GM12878 (cell line): ENCODE data around the gene PPP2R2B. TPM values are rescaled to one million over a fixed set of nuclear protein-coding genes. Genes with fewer than 3 reads are reported as not detected.

Source experiments
- ATAC-seq: fragments of 200-7000 bp; cut with Tn5 transposase; 3 replicates; pipeline ENCODE4 v1.9.1; 2020; ENCODE audit warnings: mild to moderate bottlenecking, moderate library complexity
- BruUV-seq: library from RNA; stranded (reverse); fragments of 400-500 nt; replicated peaks from 2 replicates; lab custom pipeline; 2021; lab: Mats Ljungman, UMichigan
- CTCF ChIA-PET: fragments of 300-600 bp; sonication (Branson Sonifier 250); formaldehyde crosslinking; extraction: SDS; loops from one replicate; lab custom pipeline; 2021; ENCODE audit warnings: inconsistent platforms; lab: Yijun Ruan, JAX
- POLR2A ChIA-PET: fragments of 350-600 bp; formaldehyde crosslinking; extraction: SDS; loops from one replicate; lab custom pipeline; 2021; ENCODE audit warnings: inconsistent platforms; lab: Charles Lee
- RAD21 ChIA-PET: fragments of 300-600 bp; sonication (Branson Sonifier 250); formaldehyde crosslinking; loops from one replicate; lab custom pipeline; 2023; ENCODE audit warnings: antibody characterized with exemption; ENCODE audit not compliant: unreplicated experiment; lab: Charles Lee
- SMC1A ChIA-PET: fragments of 300-600 bp; sonication (Branson Sonifier 250); formaldehyde crosslinking; loops from one replicate; lab custom pipeline; 2023; ENCODE audit not compliant: unreplicated experiment, uncharacterized antibody; lab: Charles Lee
- DNase-seq: peaks from one replicate; pipeline ENCODE4 v3.0.0-alpha.2; 2011; ENCODE audit warnings: low read depth, low spot score
- FAIRE-seq: peaks from 3 replicates; lab custom pipeline; 2011; peaks lifted over from hg19 to GRCh38; lab: Jason Lieb, UNC
- H2AFZ ChIP-seq: 2 replicates; pipeline ENCODE4 v1.6.0; 2011; ENCODE audit warnings: low read depth, low read length, control low read depth; ENCODE audit not compliant: control insufficient read depth
- H3K27ac ChIP-seq: 2 replicates; pipeline ENCODE4 v1.5.1; 2011; ENCODE audit warnings: control low read depth; ENCODE audit not compliant: control insufficient read depth, insufficient read depth
- H3K27me3 ChIP-seq, 2 experiments: replicated peaks in 1 of 2; 2 replicates each; pipeline versions ENCODE4 v1.6.0 to v1.6.1; 2011; ENCODE audit warnings: low read length in 1 of 2; ENCODE audit not compliant: control insufficient read depth in 2 of 2, insufficient read depth in 2 of 2
- H3K36me3 ChIP-seq, 2 experiments: 2 replicates each; pipeline ENCODE4 v1.5.1; 2011; ENCODE audit warnings: low read length in 1 of 2; ENCODE audit not compliant: control insufficient read depth in 2 of 2, insufficient read depth in 2 of 2
- H3K4me1 ChIP-seq: 2 replicates; pipeline ENCODE4 v1.6.1; 2011; ENCODE audit warnings: mild to moderate bottlenecking, low read length, moderate library complexity, mixed read lengths; ENCODE audit not compliant: control insufficient read depth, insufficient read depth
- H3K4me2 ChIP-seq: 2 replicates; pipeline ENCODE4 v1.6.0; 2011; ENCODE audit warnings: control low read depth; ENCODE audit not compliant: control insufficient read depth, insufficient read depth
- H3K4me3 ChIP-seq: fragments of 200-600 bp; sonication (generic); 2 replicates; pipeline ENCODE4 v1.5.1; 2016
- H3K79me2 ChIP-seq: 2 replicates; pipeline ENCODE4 v1.6.0; 2011; ENCODE audit warnings: low read length; ENCODE audit not compliant: control insufficient read depth, insufficient read depth
- H3K9ac ChIP-seq: 2 replicates; pipeline ENCODE4 v1.8.0; 2011; ENCODE audit warnings: low read length, control low read depth, mixed read lengths; ENCODE audit not compliant: control insufficient read depth, insufficient read depth
- H3K9me3 ChIP-seq: replicated peaks from 3 replicates; pipeline ENCODE4 v1.5.1; 2011; ENCODE audit warnings: mild to moderate bottlenecking, low read length; ENCODE audit not compliant: control insufficient read depth, insufficient read depth
- H4K20me1 ChIP-seq: 2 replicates; pipeline ENCODE4 v1.6.0; 2011; ENCODE audit not compliant: control insufficient read depth, insufficient read depth
- CUX1 ChIP-seq: IDR thresholded peaks from 2 replicates; pipeline ENCODE4 v1.6.1; 2012; ENCODE audit warnings: improper control_type of control experiment, low read depth, low read length; ENCODE audit not compliant: insufficient replicate concordance
- DPF2 ChIP-seq: fragments of 450-650 bp; IDR thresholded peaks from 2 replicates; pipeline ENCODE4 v1.6.1; 2017; ENCODE audit warnings: mild to moderate bottlenecking
- E2F4 ChIP-seq: IDR thresholded peaks from 2 replicates; pipeline ENCODE4 v1.6.1; 2012; ENCODE audit warnings: low read depth, low read length, improper control_type of control experiment
- EGR1 ChIP-seq, 2 experiments: IDR thresholded peaks; 1 replicate in 1 of 2; 2 replicates in 1 of 2; pipeline ENCODE4 v1.6.1; 2011 to 2012; ENCODE audit warnings: low read depth in 2 of 2, low read length in 2 of 2, borderline replicate concordance in 1 of 2, mild to moderate bottlenecking in 1 of 2, moderate library complexity in 1 of 2
- FOXM1 ChIP-seq: IDR thresholded peaks from 2 replicates; pipeline ENCODE4 v1.6.1; 2012; ENCODE audit warnings: low read depth, mild to moderate bottlenecking, inconsistent platforms, low read length, moderate library complexity
- RFX5 ChIP-seq: IDR thresholded peaks from 2 replicates; pipeline ENCODE4 v1.6.1; 2011; ENCODE audit warnings: low read depth, low read length, improper control_type of control experiment
- ZZZ3 ChIP-seq: IDR thresholded peaks from 2 replicates; pipeline ENCODE4 v1.6.1; 2011; ENCODE audit warnings: low read depth; ENCODE audit not compliant: control insufficient read depth, insufficient read length
- WGBS: methylation state at CpG from one replicate; pipeline ENCODE4 v1.1.6; 2016; ENCODE audit warnings: low lambda C conversion rate; ENCODE audit not compliant: insufficient replicate concordance, insufficient coverage; ENCODE audit errors: missing lambda C conversion rate; 5-methylcytosine and 5-hydroxymethylcytosine counted together
- in situ Hi-C: fragments of 300-500 bp; cut with MboI; formaldehyde crosslinking; loops from 9 replicates; pipeline ENCODE4 v1.14.3; 2018; ENCODE audit warnings: mixed read lengths
- intact Hi-C: fragments of 100-400 bp; cut with micrococcal nuclease; formaldehyde crosslinking; loops from one replicate; pipeline ENCODE4 v1.14.2; 2022; ENCODE audit not compliant: unreplicated experiment
- polyA plus RNA-seq, 11 experiments: library from polyadenylated mRNA; depleted of rRNA in 4 of 11; unstranded in 6 of 11; stranded (reverse) in 5 of 11; fragments of >200 nt; fragmentation: Nextera tagmentation in 4 of 11; fragmentation: Illumina TruSeq in 1 of 11; extraction: Ambion mirVana in 4 of 11; extraction: Trizol in 1 of 11; gene quantifications; 1 replicate in 1 of 11; 2 replicates in 10 of 11; pipeline versions ENCODE4 v1.2.1 to v1.2.3, GENCODE V29; 2011 to 2016; ENCODE audit warnings: inconsistent platforms in 2 of 11, missing spikeins in 2 of 11, low read depth in 1 of 11
- total RNA-seq, 4 experiments: library from RNA; depleted of rRNA in 3 of 4; stranded (reverse); fragments of >200 nt in 3 of 4; fragmentation: Illumina TruSeq in 1 of 4; extraction: Trizol in 1 of 4; gene quantifications; 2 replicates each; pipeline versions ENCODE4 v1.2.1 to v1.2.3, GENCODE V29; 2013 to 2021
- TF ChIP-seq, protein P1 (sequence below): fragments of 450-650 bp; IDR thresholded peaks from 2 replicates; pipeline ENCODE4 v1.6.1; 2016; ENCODE audit warnings: mild to moderate bottlenecking
- TF ChIP-seq, protein P2 (sequence below): IDR thresholded peaks from 2 replicates; pipeline ENCODE4 v1.6.1; 2011; ENCODE audit warnings: borderline replicate concordance, low read depth, mild to moderate bottlenecking, moderate library complexity, low read length; ENCODE audit not compliant: insufficient read depth, poor library complexity, severe bottlenecking

PPP2R2B gene
- total and polyA plus RNA-seq, 10 of the 15 experiments (the other 5 are each of a cell fraction or from before 2014, with no cell fraction given) = not detected

DNA sequence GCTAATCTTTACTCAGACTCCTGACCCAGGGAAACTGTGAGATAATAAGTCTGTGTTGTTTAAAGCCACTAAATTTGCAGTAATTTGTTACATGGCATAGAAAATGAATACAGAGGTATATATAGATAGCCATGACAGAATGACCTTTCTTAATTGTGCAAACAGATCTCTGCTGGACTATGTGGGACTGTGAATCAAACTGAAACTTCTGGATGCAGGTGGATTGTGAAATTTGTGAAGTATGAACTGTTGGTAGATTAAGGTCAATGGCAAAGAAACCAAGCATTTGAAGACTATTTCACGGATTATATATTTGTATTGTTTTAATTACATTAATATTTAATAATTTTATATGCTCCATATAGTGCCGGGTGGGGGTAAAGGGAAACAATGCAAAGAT is 310.4 kb downstream of the PPP2R2B start:
- H3K4me2 ChIP-seq = no peak overlapping the region
- H3K79me2 ChIP-seq = no peaks in the 10 kb centered on the region
- ATAC-seq (no peak), DNase-seq (no peak), FAIRE-seq (no peak)
- H2AFZ ChIP-seq = no peak overlapping the region
- no peaks in the 10 kb centered on the region for H3K27me3 ChIP-seq
- in situ Hi-C loops = no loop called here
- no peaks in the 10 kb centered on the region for H3K9me3 ChIP-seq
- H3K36me3 ChIP-seq = no peaks in the 10 kb centered on the region
- H3K4me3 ChIP-seq = no peak overlapping the region
- H4K20me1 ChIP-seq = no peaks in the 10 kb centered on the region
- H3K27ac ChIP-seq = no peak overlapping the region
- ChIA-PET POLR2A (no interaction called here), CTCF (interaction anchor here (2.6 kb wide), 1 partner anchor 36 kb away, joined by 7 read pairs; no protein-coding TSS in a partner anchor), RAD21 (no interaction called here), SMC1A (no interaction called here)
- BruUV-seq = no TSS peak
- intact Hi-C loops = no loop called here
- no peaks in the 10 kb centered on the region for H3K4me1 ChIP-seq
- no peak for TF ChIP-seq RFX5
- TF ChIP-seq, protein P1, sequence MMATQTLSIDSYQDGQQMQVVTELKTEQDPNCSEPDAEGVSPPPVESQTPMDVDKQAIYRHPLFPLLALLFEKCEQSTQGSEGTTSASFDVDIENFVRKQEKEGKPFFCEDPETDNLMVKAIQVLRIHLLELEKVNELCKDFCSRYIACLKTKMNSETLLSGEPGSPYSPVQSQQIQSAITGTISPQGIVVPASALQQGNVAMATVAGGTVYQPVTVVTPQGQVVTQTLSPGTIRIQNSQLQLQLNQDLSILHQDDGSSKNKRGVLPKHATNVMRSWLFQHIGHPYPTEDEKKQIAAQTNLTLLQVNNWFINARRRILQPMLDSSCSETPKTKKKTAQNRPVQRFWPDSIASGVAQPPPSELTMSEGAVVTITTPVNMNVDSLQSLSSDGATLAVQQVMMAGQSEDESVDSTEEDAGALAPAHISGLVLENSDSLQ = no peak
- TF ChIP-seq EGR1 (IDR thresholded peaks at IDR 0.05; ENCODE audit: borderline replicate concordance in 1 of 2, low read depth in 2 of 2, low read length in 2 of 2) = no peak
- no peak for TF ChIP-seq CUX1
- no peak for TF ChIP-seq ZZZ3
- TF ChIP-seq, protein P2, sequence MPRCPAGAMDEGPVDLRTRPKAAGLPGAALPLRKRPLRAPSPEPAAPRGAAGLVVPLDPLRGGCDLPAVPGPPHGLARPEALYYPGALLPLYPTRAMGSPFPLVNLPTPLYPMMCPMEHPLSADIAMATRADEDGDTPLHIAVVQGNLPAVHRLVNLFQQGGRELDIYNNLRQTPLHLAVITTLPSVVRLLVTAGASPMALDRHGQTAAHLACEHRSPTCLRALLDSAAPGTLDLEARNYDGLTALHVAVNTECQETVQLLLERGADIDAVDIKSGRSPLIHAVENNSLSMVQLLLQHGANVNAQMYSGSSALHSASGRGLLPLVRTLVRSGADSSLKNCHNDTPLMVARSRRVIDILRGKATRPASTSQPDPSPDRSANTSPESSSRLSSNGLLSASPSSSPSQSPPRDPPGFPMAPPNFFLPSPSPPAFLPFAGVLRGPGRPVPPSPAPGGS = no peak
- no peak for TF ChIP-seq DPF2
- TF ChIP-seq FOXM1 = no peak
- no peak for TF ChIP-seq E2F4
- no peak overlapping the region for H3K9ac ChIP-seq
- WGBS = 34% methylated on average over 2 of the region's 2 CpGs
